Karpas-422 (cell line): ENCODE data around the gene NPTN. TPM values are rescaled to one million over a fixed set of nuclear protein-coding genes. Genes with fewer than 3 reads are reported as not detected.

Experiments used
- DNase-seq: peaks from one replicate; pipeline ENCODE4 v3.0.0-alpha.2; 2015
- H2AFZ ChIP-seq: fragments of 200-600 bp; sonication (generic); 2 replicates; pipeline ENCODE4 v1.6.1; 2014; ENCODE audit warnings: antibody characterized with exemption, low read length, mixed read lengths
- H3K27ac ChIP-seq: fragments of 200-600 bp; sonication (generic); 2 replicates; pipeline ENCODE4 v1.5.1; 2014; ENCODE audit warnings: mild to moderate bottlenecking, low read length, moderate library complexity
- H3K27me3 ChIP-seq: fragments of 200-600 bp; sonication (generic); 2 replicates; pipeline ENCODE4 v1.6.1; 2014; ENCODE audit warnings: low read length, mixed read lengths
- H3K36me3 ChIP-seq: fragments of 200-600 bp; sonication (generic); 2 replicates; pipeline ENCODE4 v1.6.1; 2014; ENCODE audit warnings: low read length, mixed read lengths; ENCODE audit not compliant: insufficient read depth
- H3K4me1 ChIP-seq: fragments of 200-600 bp; sonication (generic); 2 replicates; pipeline ENCODE4 v1.6.1; 2014; ENCODE audit warnings: mild to moderate bottlenecking, low read length, mixed read lengths
- H3K4me2 ChIP-seq: fragments of 200-600 bp; sonication (generic); 2 replicates; pipeline ENCODE4 v1.6.1; 2014; ENCODE audit warnings: low read length, low read depth, mild to moderate bottlenecking; ENCODE audit not compliant: poor library complexity, severe bottlenecking
- H3K4me3 ChIP-seq: fragments of 200-600 bp; sonication (generic); 2 replicates; pipeline ENCODE4 v1.5.1; 2014; ENCODE audit warnings: mild to moderate bottlenecking, antibody characterized with exemption, low read length, mixed read lengths
- H3K79me2 ChIP-seq: fragments of 200-600 bp; sonication (generic); 2 replicates; pipeline ENCODE4 v1.6.1; 2014; ENCODE audit warnings: mild to moderate bottlenecking, low read length, mixed read lengths
- H3K9ac ChIP-seq: fragments of 200-600 bp; sonication (generic); 2 replicates; pipeline ENCODE4 v1.6.0; 2014; ENCODE audit warnings: low read length
- H3K9me2 ChIP-seq: fragments of 200-600 bp; sonication (generic), shearing (Covaris generic); replicated peaks from 2 replicates; pipeline ENCODE4 v1.6.0; 2014; ENCODE audit warnings: mild to moderate bottlenecking, low read length, moderate library complexity; ENCODE audit not compliant: insufficient read depth
- H3K9me3 ChIP-seq: fragments of 300-700, 200-600 bp; sonication (generic); 2 replicates; pipeline ENCODE4 v1.6.1; 2014; ENCODE audit warnings: low read length, mixed read lengths
- H4K20me1 ChIP-seq: fragments of 200-600 bp; sonication (generic); 2 replicates; pipeline ENCODE4 v1.6.1; 2014; ENCODE audit warnings: mild to moderate bottlenecking, antibody characterized with exemption, low read length, low read depth; ENCODE audit not compliant: insufficient read depth
- total RNA-seq: library from RNA; depleted of rRNA; stranded (reverse); fragments of >200 nt; shearing (Covaris generic); gene quantifications from 2 replicates; pipeline ENCODE4 v1.2.3, GENCODE V29; 2014; ENCODE audit warnings: low replicate concordance

The NPTN gene
- total RNA-seq, 1 experiment from 2014 or later: 53.6 TPM

- Histone ChIP-seq H2AFZ (no peak overlapping the region), H3K9me3 (no peaks in the 10 kb centered on the region), H3K4me1 (no peaks in the 10 kb centered on the region), H4K20me1 (no peaks in the 10 kb centered on the region), H3K27me3 (no peaks in the 10 kb centered on the region), H3K4me2 (no peak overlapping the region), H3K9me2 (no peaks in the 10 kb centered on the region), H3K36me3 (0 out of 2 replicates have a peak, but pooled peaks cover 3% of the 10 kb centered on the region), H3K27ac (no peak overlapping the region), H3K9ac (no peak overlapping the region), H3K79me2 (no peaks in the 10 kb centered on the region), H3K4me3 (no peak overlapping the region)
- DNase-seq: no peak
These were observed 62.7 kb downstream of the NPTN start for GRCh38 chr15:73570355-73571032.

- Histone ChIP-seq H2AFZ (no peak overlapping the region), H3K27ac (no peak overlapping the region), H4K20me1 (no peaks in the 10 kb centered on the region), H3K4me3 (no peak overlapping the region), H3K36me3 (0 out of 2 replicates have a peak, but pooled peaks cover 3% of the 10 kb centered on the region), H3K9ac (no peak overlapping the region), H3K9me2 (no peaks in the 10 kb centered on the region), H3K27me3 (no peaks in the 10 kb centered on the region), H3K79me2 (0 out of 2 replicates have a peak, but pooled peaks cover 4% of the 10 kb centered on the region), H3K9me3 (no peaks in the 10 kb centered on the region), H3K4me2 (no peak overlapping the region), H3K4me1 (no peaks in the 10 kb centered on the region)
- DNase-seq: no peak
These were observed 63.8 kb downstream of the NPTN start for GRCh38 chr15:73569361-73569760.

GRCh38 chr15:73568564-73569280 lies 64.5 kb downstream of the NPTN start:
- H3K4me2 ChIP-seq: no peak overlapping the region

GRCh38 chr15:73567020-73567419 lies 66.2 kb downstream of the NPTN start:
- Histone ChIP-seq H3K9me2 (no peaks in the 10 kb centered on the region), H3K36me3 (no peaks in the 10 kb centered on the region; the same call in 1 of the 2 replicates), H4K20me1 (no peaks in the 10 kb centered on the region), H3K9me3 (no peaks in the 10 kb centered on the region), H3K27me3 (no peaks in the 10 kb centered on the region), H3K4me1 (no peaks in the 10 kb centered on the region), H3K79me2 (0 out of 2 replicates have a peak, but pooled peaks cover 4% of the 10 kb centered on the region), H3K27ac (no peak overlapping the region), H3K4me3 (no peak overlapping the region), H2AFZ (no peak overlapping the region), H3K4me2 (no peak overlapping the region), H3K9ac (no peak overlapping the region)
- no peak for DNase-seq

More at GRCh38 chr15:73568564-73569280, 64.5 kb downstream of the NPTN start:
- Histone ChIP-seq H4K20me1 (no peaks in the 10 kb centered on the region), H3K27me3 (no peaks in the 10 kb centered on the region), H3K4me3 (no peak overlapping the region), H3K9me3 (no peaks in the 10 kb centered on the region), H3K9ac (no peak overlapping the region), H2AFZ (no peak overlapping the region), H3K27ac (no peak overlapping the region), H3K36me3 (0 out of 2 replicates have a peak, but pooled peaks cover 3% of the 10 kb centered on the region), H3K4me1 (no peaks in the 10 kb centered on the region), H3K9me2 (no peaks in the 10 kb centered on the region), H3K79me2 (0 out of 2 replicates have a peak, but pooled peaks cover 4% of the 10 kb centered on the region)
- DNase-seq: no peak

GRCh38 chr15:73564255-73564654 lies 68.9 kb downstream of the NPTN start:
- H3K9me3 ChIP-seq: no peaks in the 10 kb centered on the region
- H3K4me2 ChIP-seq: no peak overlapping the region
- no peaks in the 10 kb centered on the region for H3K9me2 ChIP-seq
- no peak overlapping the region for H3K9ac ChIP-seq
- H3K27ac ChIP-seq: no peak overlapping the region
- peaks cover 8% of the 10 kb centered on the region; the same call in 1 of the 2 replicates for H3K36me3 ChIP-seq
- no peak overlapping the region for H3K4me3 ChIP-seq
- no peak for DNase-seq
- peaks cover 6% of the 10 kb centered on the region for H3K4me1 ChIP-seq
- H2AFZ ChIP-seq: no peak overlapping the region
- no peaks in the 10 kb centered on the region for H3K27me3 ChIP-seq
- 0 out of 2 replicates have a peak, but pooled peaks cover 4% of the 10 kb centered on the region for H3K79me2 ChIP-seq
- no peaks in the 10 kb centered on the region for H4K20me1 ChIP-seq

- H3K79me2 ChIP-seq: 0 out of 2 replicates have a peak, but pooled peaks cover 4% of the 10 kb centered on the region
- H3K9me2 ChIP-seq: no peaks in the 10 kb centered on the region
- H3K27ac ChIP-seq: no peak overlapping the region
- no peak overlapping the region for H2AFZ ChIP-seq
- H3K4me3 ChIP-seq: no peak overlapping the region
- no peaks in the 10 kb centered on the region for H3K27me3 ChIP-seq
- H3K4me1 ChIP-seq: peaks cover 16% of the 10 kb centered on the region
- no peak overlapping the region for H3K4me2 ChIP-seq
- DNase-seq: peak; percentile 89
- no peaks in the 10 kb centered on the region for H3K9me3 ChIP-seq
- peaks cover 17% of the 10 kb centered on the region; the same call in 1 of the 2 replicates for H3K36me3 ChIP-seq
- no peak overlapping the region for H3K9ac ChIP-seq
- no peaks in the 10 kb centered on the region for H4K20me1 ChIP-seq
These were observed 72.6 kb downstream of the NPTN start for GRCh38 chr15:73560501-73561117.

- no peak overlapping the region for H3K27ac ChIP-seq
- H2AFZ ChIP-seq: no peak overlapping the region
- H4K20me1 ChIP-seq: no peaks in the 10 kb centered on the region
- H3K4me3 ChIP-seq: no peak overlapping the region
- H3K9me2 ChIP-seq: no peaks in the 10 kb centered on the region
- H3K27me3 ChIP-seq: no peaks in the 10 kb centered on the region
- peaks cover 16% of the 10 kb centered on the region for H3K4me1 ChIP-seq
- peaks cover 17% of the 10 kb centered on the region; the same call in 1 of the 2 replicates for H3K36me3 ChIP-seq
- no peak for DNase-seq
- H3K4me2 ChIP-seq: no peak overlapping the region
- H3K9ac ChIP-seq: no peak overlapping the region
- no peaks in the 10 kb centered on the region for H3K79me2 ChIP-seq
- no peaks in the 10 kb centered on the region for H3K9me3 ChIP-seq
These were observed 74.7 kb downstream of the NPTN start for GRCh38 chr15:73558529-73558928.

- no peak for DNase-seq
- Histone ChIP-seq H3K4me2 (no peak overlapping the region), H4K20me1 (no peaks in the 10 kb centered on the region), H3K4me3 (no peak overlapping the region), H3K79me2 (no peaks in the 10 kb centered on the region), H3K27ac (no peak overlapping the region), H2AFZ (no peak overlapping the region), H3K9me2 (no peaks in the 10 kb centered on the region), H3K27me3 (no peaks in the 10 kb centered on the region), H3K9me3 (no peaks in the 10 kb centered on the region), H3K4me1 (peaks cover 11% of the 10 kb centered on the region), H3K9ac (no peak overlapping the region), H3K36me3 (peaks cover 15% of the 10 kb centered on the region; the same call in 1 of the 2 replicates)
These were observed 78.1 kb downstream of the NPTN start for GRCh38 chr15:73555080-73555479.
